ENCODE data around the gene LPAR1. TPM values are rescaled to one million over a fixed set of nuclear protein-coding genes. Genes with fewer than 3 reads are reported as not detected.
A peak's percentile ranks its signal among the peaks of the same experiment; 100 is the strongest.
"Not testable (repeated sequence)": the region's sequence is repeated elsewhere in the genome, so short reads cannot be mapped to it uniquely, and the experiment has no call there.

Gene LPAR1
- total and polyA plus RNA-seq, 12 donors = 9.6 to 65.2 (median 22.4) TPM

GRCh38 chr9:110835404-110835803 lies 202.9 kb downstream of the LPAR1 start:
- no peaks in the 10 kb centered on the region for H3K27me3 ChIP-seq
- WGBS, 4 donors = 40 to 45% (median 41%) methylated on average over 3 of the region's 3 CpGs

GRCh38 chr9:110832926-110833325 lies 205.3 kb downstream of the LPAR1 start:
- TF ChIP-seq, protein P1, sequence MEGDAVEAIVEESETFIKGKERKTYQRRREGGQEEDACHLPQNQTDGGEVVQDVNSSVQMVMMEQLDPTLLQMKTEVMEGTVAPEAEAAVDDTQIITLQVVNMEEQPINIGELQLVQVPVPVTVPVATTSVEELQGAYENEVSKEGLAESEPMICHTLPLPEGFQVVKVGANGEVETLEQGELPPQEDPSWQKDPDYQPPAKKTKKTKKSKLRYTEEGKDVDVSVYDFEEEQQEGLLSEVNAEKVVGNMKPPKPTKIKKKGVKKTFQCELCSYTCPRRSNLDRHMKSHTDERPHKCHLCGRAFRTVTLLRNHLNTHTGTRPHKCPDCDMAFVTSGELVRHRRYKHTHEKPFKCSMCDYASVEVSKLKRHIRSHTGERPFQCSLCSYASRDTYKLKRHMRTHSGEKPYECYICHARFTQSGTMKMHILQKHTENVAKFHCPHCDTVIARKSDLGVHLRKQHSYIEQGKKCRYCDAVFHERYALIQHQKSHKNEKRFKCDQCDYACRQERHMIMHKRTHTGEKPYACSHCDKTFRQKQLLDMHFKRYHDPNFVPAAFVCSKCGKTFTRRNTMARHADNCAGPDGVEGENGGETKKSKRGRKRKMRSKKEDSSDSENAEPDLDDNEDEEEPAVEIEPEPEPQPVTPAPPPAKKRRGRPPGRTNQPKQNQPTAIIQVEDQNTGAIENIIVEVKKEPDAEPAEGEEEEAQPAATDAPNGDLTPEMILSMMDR (IDR thresholded peaks at IDR 0.05) = no peak
- DNase-seq = no peak
- H3K27ac ChIP-seq = no peak overlapping the region
- H3K4me3 ChIP-seq = no peak overlapping the region
- no peaks in the 10 kb centered on the region for H3K9me3 ChIP-seq (replicated peaks in 1 of 3)
- 54 to 64% (median 58%) methylated on average over 3 of the region's 3 CpGs for WGBS, 4 donors
- no peaks in the 10 kb centered on the region for H3K36me3 ChIP-seq (replicated peaks in 1 of 2)
- H3K27me3 ChIP-seq = no peaks in the 10 kb centered on the region
- intact Hi-C loops (cut with DNase I) = no loop called here
- H3K4me1 ChIP-seq (replicated peaks in 1 of 2) = no peaks in the 10 kb centered on the region

More at GRCh38 chr9:110835404-110835803, 202.9 kb downstream of the LPAR1 start:
- no peak for DNase-seq
- Histone ChIP-seq H3K36me3 (replicated peaks in 1 of 2) (no peaks in the 10 kb centered on the region), H3K27ac (no peak overlapping the region), H3K4me3 (no peak overlapping the region), H3K9me3 (replicated peaks in 1 of 3) (no peaks in the 10 kb centered on the region), H3K4me1 (replicated peaks in 1 of 2) (no peaks in the 10 kb centered on the region)
- TF ChIP-seq, protein P1 (IDR thresholded peaks at IDR 0.05) = no peak
- no peak for TF ChIP-seq POLR2A (IDR thresholded peaks at IDR 0.05)
- intact Hi-C loops (cut with DNase I) = no loop called here

GRCh38 chr9:110830495-110830894 lies 207.8 kb downstream of the LPAR1 start:
- intact Hi-C loops (cut with DNase I) = no loop called here
- no peak for DNase-seq
- Histone ChIP-seq H3K9me3 (replicated peaks in 1 of 3) (no peaks in the 10 kb centered on the region), H3K27me3 (no peaks in the 10 kb centered on the region), H3K4me3 (no peak overlapping the region), H3K27ac (no peak overlapping the region), H3K4me1 (replicated peaks in 1 of 2) (no peaks in the 10 kb centered on the region), H3K36me3 (replicated peaks in 1 of 2) (no peaks in the 10 kb centered on the region)
- 89 to 93% (median 93%) methylated on average over 21 of the region's 21 CpGs for WGBS, 4 donors
- TF ChIP-seq, protein P1 (IDR thresholded peaks at IDR 0.05) = no peak
- no peak for TF ChIP-seq POLR2A (IDR thresholded peaks at IDR 0.05)

DNA sequence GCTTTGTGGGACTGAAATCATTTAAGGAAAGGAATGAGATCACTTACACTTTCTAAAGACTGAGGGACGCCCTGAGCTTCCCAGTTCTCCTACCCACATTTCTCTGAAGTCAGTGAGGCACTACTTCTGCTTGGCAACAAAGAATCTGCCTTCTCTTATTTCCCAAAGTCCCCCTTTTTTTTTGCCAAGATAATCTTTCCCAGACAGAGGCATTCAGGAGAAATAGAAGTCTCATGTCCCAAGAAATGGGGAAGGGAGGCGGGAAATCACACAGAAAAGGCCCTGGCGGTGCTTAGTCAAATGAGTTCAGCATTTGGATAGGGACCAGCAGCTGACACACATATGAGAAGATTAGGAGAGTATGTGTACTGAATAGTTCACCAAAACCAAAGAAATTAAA lies 210.0 kb downstream of the LPAR1 start:
- no peak for TF ChIP-seq POLR2A (IDR thresholded peaks at IDR 0.05)
- TF ChIP-seq, protein P1 (IDR thresholded peaks at IDR 0.05) = no peak
- Histone ChIP-seq H3K4me1 (replicated peaks in 1 of 2) (no peaks in the 10 kb centered on the region), H3K9me3 (replicated peaks in 1 of 3) (no peaks in the 10 kb centered on the region), H3K27ac (no peak overlapping the region), H3K36me3 (replicated peaks in 1 of 2) (no peaks in the 10 kb centered on the region), H3K27me3 (no peaks in the 10 kb centered on the region), H3K4me3 (no peak overlapping the region)
- WGBS, 4 donors = 49 to 67% (median 65%) methylated on average over 3 of the region's 3 CpGs
- intact Hi-C loops (cut with DNase I) = no loop called here
- peak in 4 of 7 donors; percentile 11 to 20 (median 16) for DNase-seq

DNA sequence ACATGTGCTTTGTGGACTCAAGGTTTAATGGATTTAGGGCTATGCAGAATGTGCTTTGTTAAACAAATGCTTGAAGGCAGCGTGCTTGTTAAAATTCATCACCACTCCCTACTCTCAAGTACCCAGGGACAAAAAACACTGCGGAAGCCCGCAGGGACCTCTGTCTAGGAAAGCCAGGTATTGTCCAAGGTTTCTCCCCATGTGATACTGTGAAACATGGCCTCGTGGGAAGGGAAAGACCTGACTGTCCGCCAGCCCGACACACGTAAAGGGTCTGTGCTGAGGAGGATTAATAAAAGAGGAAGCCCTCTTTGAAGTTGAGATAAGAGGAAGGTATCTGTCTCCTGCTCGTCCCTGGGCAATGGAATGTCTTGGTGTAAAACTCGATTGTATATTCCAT lies 211.9 kb downstream of the LPAR1 start:
- H3K4me3 ChIP-seq; H3K27me3 ChIP-seq; intact Hi-C loops (cut with DNase I); H3K27ac ChIP-seq; H3K9me3 ChIP-seq (replicated peaks in 1 of 3); H3K36me3 ChIP-seq (replicated peaks in 1 of 2); H3K4me1 ChIP-seq (replicated peaks in 1 of 2); DNase-seq: not testable (repeated sequence)
- WGBS, 4 donors = 59 to 76% (median 70%) methylated on average over 9 of the region's 9 CpGs

Data from adrenal gland (tissue), 12 donors.